Keratinocyte (primary cell): ENCODE measurements around the gene FAM20B.

Experiments used
- CTCF ChIP-seq, 3 experiments: IDR thresholded peaks in 1 of 3; conservative IDR thresholded peaks in 1 of 3; optimal IDR thresholded peaks in 1 of 3; 2 replicates in 2 of 3; 3 replicates in 1 of 3; pipeline versions ENCODE3 to v1.5.1; 2011; ENCODE audit warnings: low read length in 3 of 3, mild to moderate bottlenecking in 3 of 3, moderate library complexity in 2 of 3, control low read depth in 1 of 3, inconsistent platforms in 1 of 3; ENCODE audit not compliant: insufficient read depth in 2 of 3; ENCODE audit errors: extremely low read depth in 1 of 3
- EZH2 ChIP-seq: IDR thresholded peaks from one replicate; pipeline ENCODE4 v1.6.1; 2012; ENCODE audit warnings: inconsistent platforms, mild to moderate bottlenecking, low read length, moderate library complexity

DNA sequence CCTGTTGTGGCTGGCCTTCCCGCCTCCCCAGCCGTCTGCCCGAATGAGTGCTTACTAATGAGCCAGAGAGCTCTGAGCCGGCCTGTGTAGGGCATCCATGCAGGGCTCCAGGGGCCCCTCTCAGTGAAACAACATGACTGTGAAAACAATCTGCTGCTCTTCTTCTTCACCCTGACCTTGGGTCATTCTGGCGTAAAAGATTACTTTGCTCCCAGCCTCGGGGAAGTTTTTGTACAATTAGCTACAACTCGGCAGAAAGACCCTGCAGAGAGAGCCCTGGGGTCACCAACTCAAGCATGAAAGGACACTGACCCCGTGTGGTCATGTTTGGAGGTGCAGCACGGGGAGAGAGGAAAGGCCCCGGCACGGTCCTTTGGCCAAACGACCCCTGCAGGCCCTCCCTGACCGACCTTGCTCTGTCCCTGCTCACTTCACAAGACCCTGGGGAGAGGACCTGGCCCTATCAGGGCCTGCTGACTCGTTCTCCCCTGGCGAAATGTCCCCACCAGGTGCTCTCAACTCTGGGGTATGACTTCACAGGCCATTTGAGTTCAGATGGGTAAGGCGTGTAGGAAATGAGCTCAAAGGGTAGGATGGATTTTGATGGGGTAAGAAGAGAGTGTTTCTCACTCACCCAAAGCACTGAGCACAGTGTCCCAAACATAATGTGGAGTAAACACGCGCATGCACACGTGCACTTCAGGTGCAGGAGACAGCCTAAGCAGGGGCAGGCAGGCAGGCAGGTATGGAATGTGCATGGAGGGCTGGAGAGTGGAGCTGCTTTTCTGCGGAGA is 22.9 kb upstream of the FAM20B start:
- TF ChIP-seq CTCF (optimal IDR thresholded peaks at IDR 0.05 in 1 of 3, IDR thresholded peaks at IDR 0.05 in 1 of 3, conservative IDR thresholded peaks at IDR 0.05 in 1 of 3; ENCODE audit: extremely low read depth in 1 of 3, insufficient read depth in 2 of 3, low read length in 3 of 3) (peak; percentile 89 to 98 (median 95)), EZH2 (no peak)
